Measurements from ENCODE around the gene KLHDC4. TPM values are rescaled to one million over a fixed set of nuclear protein-coding genes. Genes with fewer than 3 reads are reported as not detected.

Gene KLHDC4
- total and polyA plus RNA-seq, 7 experiments from 2014 or later, result 20.0 to 110 (median 83.0) TPM

DNA sequence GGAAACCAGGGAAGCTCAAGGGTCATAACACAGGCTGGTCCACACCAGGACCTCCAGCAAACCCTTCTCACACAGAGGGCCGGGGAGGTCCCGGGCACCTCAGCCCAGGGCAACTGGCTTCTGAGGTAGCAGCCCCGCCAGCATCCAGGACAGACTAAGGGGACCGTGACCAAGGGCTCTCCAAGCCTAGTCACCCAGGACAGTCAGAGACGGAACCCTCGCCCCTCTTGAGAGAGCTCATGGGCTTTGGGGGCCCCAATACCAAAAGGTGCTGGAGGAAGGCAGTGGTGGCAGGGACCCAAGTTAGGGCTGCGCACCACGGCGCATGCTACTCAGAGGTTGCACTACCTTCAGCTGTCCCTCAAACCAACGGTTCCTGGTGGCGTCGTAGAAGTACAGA lies 54.9 kb downstream of the KLHDC4 start:
- ChIA-PET CTCF (no interaction called here), POLR2A (no interaction called here)
- no peak overlapping the region for H3K27ac Mint-ChIP-seq
- H3K9me3 Mint-ChIP-seq, result no peaks in the 10 kb centered on the region
- Histone ChIP-seq H3K9me3 (ENCODE audit: control insufficient read depth in 2 of 3, low read length in 3 of 3) (no peaks in the 10 kb centered on the region), H3K27me3 (ENCODE audit: control insufficient read depth in 2 of 2, insufficient read depth in 2 of 2, low read length in 2 of 2) (no peaks in the 10 kb centered on the region), H3K27ac (ENCODE audit: low read depth, low read length) (no peak overlapping the region), H3K36me3 (ENCODE audit: control insufficient read depth in 2 of 3, insufficient read depth in 3 of 3, low read length in 3 of 3) (peaks cover 11 to 78% (median 14%) of the 10 kb centered on the region in 3 experiments), H3K4me3 (ENCODE audit: low read length) (no peak overlapping the region), H3K4me1 (ENCODE audit: control insufficient read depth in 2 of 2, insufficient read depth in 2 of 2, low read length in 2 of 2) (peaks cover 11 to 26% of the 10 kb centered on the region in 2 donors)
- intact Hi-C loops (cut with micrococcal nuclease), result no loop called here
- H3K4me1 Mint-ChIP-seq, result peaks cover 13 to 34% (median 27%) of the 10 kb centered on the region in 7 donors
- ATAC-seq (no peak), DNase-seq (no peak)
- no peaks in the 10 kb centered on the region for H3K27me3 Mint-ChIP-seq
- H3K36me3 Mint-ChIP-seq, result peaks cover 2 to 36% (median 17%) of the 10 kb centered on the region in 5 donors
- H3K4me3 Mint-ChIP-seq, result no peak overlapping the region

DNA sequence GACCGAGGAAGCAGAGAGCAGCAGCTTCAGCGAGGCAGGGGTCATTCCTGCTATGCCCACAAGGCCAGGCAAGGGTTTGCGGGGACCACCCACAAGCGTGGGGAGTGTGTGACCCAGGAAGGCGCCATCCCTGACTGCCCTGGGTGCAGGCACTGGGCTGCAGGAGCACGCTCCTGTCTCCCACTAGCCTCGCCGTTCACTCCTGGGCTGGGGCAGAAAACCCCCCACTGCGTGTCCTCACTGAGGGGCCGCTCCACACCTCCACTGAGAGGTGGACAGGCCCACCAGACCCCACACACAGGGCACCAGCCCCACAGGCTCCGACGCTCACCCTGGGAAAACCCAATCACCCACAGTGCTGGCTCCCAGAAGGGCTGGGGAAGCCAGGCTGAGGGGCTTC lies 56.1 kb downstream of the KLHDC4 start:
- Mint-ChIP-seq H3K36me3 (peaks cover 0 to 27% (median 7%) of the 10 kb centered on the region in 5 donors), H3K27ac (no peak overlapping the region), H3K9me3 (no peaks in the 10 kb centered on the region), H3K4me1 (peaks cover 13 to 28% (median 21%) of the 10 kb centered on the region in 7 donors), H3K4me3 (no peak overlapping the region), H3K27me3 (no peaks in the 10 kb centered on the region)
- DNase-seq, result no peak
- Histone ChIP-seq H3K27ac (ENCODE audit: low read depth, low read length) (no peak overlapping the region), H3K4me1 (ENCODE audit: control insufficient read depth in 2 of 2, insufficient read depth in 2 of 2, low read length in 2 of 2) (peaks cover 11 to 25% of the 10 kb centered on the region in 2 donors), H3K36me3 (ENCODE audit: control insufficient read depth in 2 of 3, insufficient read depth in 3 of 3, low read length in 3 of 3) (peaks cover 9 to 77% (median 11%) of the 10 kb centered on the region in 3 experiments), H3K27me3 (ENCODE audit: control insufficient read depth in 2 of 2, insufficient read depth in 2 of 2, low read length in 2 of 2) (no peaks in the 10 kb centered on the region), H3K4me3 (ENCODE audit: low read length) (no peak overlapping the region), H3K9me3 (ENCODE audit: control insufficient read depth in 2 of 3, low read length in 3 of 3) (no peaks in the 10 kb centered on the region)
- ChIA-PET POLR2A (no interaction called here), CTCF (no interaction called here)
- ATAC-seq, result no peak
- intact Hi-C loops (cut with micrococcal nuclease), result no loop called here

DNA sequence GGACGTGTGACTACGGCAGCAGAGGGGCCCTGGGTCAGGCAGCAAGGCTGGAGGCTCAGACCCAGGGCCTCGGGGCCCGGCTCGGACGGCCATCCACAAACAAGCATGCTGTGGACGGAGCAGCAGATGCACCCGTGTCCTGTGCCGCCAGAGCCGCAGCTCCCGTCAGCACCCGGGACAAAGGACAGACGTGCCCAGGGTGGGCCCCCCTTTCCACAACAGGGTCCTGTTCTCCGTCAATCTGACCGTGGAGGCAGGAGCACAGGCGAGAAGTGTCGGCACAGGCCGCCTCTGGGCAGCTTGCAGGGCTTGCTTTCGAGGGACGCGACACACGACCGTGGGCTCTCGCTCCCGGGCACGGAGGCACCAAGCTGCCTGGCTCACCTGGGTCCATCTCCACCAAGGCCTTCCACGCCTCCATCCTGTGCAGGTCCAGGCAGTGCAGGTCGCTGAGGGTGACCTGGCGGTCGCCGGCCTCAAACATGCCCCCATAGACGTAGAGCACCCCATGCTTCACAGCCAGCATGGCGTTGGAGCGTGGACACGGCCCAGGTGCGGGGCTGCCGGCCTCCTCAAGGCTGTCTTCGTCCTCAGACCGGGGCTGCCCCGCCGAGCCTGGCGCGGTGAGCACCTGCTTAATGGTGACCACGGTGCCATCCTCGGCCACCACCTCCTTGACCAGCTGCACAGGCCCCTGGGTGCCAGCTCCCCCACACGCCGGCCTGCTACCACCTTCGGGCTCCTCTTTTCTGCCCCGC lies 56.7 kb downstream of the KLHDC4 start:
- ChIA-PET POLR2A (no interaction called here), CTCF (no interaction called here)
- H3K9me3 Mint-ChIP-seq, result no peaks in the 10 kb centered on the region
- no peak overlapping the region for H3K4me3 ChIP-seq (ENCODE audit: low read length)
- peaks cover 0 to 24% (median 7%) of the 10 kb centered on the region in 5 donors for H3K36me3 Mint-ChIP-seq
- H3K36me3 ChIP-seq (ENCODE audit: control insufficient read depth in 2 of 3, insufficient read depth in 3 of 3, low read length in 3 of 3), result peaks cover 9 to 73% (median 11%) of the 10 kb centered on the region in 3 experiments
- H3K4me1 Mint-ChIP-seq, result peaks cover 11 to 25% (median 19%) of the 10 kb centered on the region in 7 donors
- DNase-seq, result no peak
- peaks cover 10 to 21% of the 10 kb centered on the region in 2 donors for H3K4me1 ChIP-seq (ENCODE audit: control insufficient read depth in 2 of 2, insufficient read depth in 2 of 2, low read length in 2 of 2)
- no peaks in the 10 kb centered on the region for H3K9me3 ChIP-seq (ENCODE audit: control insufficient read depth in 2 of 3, low read length in 3 of 3)
- no peaks in the 10 kb centered on the region for H3K27me3 ChIP-seq (ENCODE audit: control insufficient read depth in 2 of 2, insufficient read depth in 2 of 2, low read length in 2 of 2)
- intact Hi-C loops (cut with micrococcal nuclease), result no loop called here
- no peaks in the 10 kb centered on the region for H3K27me3 Mint-ChIP-seq
- H3K27ac Mint-ChIP-seq, result no peak overlapping the region
- no peak overlapping the region for H3K27ac ChIP-seq (ENCODE audit: low read depth, low read length)
- H3K4me3 Mint-ChIP-seq, result no peak overlapping the region
- ATAC-seq, result no peak

DNA sequence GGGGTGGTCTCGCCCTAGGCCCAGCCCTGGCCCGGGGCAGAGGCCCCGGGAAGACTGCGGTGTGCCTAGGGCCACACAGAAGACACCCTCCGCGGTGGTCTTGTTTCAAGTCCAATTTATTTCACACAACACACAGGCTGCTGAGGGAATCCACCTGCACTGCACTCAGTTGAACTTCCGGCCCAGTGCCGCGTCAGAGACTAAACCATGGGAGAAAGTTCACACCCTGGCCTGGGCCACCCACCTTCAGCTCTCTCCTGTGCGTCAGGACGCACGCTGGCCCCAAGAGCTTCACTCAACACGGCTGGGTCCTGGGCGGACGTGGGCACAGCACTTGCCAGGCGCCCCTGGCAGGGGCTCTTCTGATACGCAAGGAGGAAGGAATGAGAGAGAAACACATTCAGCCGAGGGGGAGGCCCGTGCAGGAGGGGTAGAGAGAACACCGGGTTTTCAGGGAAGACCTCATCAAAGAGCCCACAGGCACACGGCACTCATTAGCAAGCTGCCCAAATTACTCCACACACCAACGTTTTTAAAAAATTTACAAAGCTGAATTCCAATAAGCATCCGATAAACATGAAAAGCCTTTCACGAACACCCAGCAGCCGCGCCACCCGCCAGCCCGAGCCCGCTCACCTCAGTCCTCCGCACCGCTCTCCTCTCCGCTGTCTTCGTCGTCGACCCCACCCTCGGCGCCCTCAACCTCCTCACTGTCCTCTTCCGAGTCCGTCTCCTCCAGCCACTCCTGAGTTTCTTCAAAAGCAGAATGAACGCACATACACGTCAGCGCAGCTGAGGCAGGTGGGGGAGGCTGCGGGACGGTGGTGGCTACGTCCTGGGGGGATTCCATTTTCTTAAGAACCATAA lies 57.8 kb downstream of the KLHDC4 start:
- DNase-seq (peak in 1 of 9 donors; percentile 21), ATAC-seq (peak; percentile 72)
- no peak overlapping the region for H3K4me3 Mint-ChIP-seq
- no peaks in the 10 kb centered on the region for H3K9me3 Mint-ChIP-seq
- H3K4me1 ChIP-seq (ENCODE audit: control insufficient read depth in 2 of 2, insufficient read depth in 2 of 2, low read length in 2 of 2), result peaks cover 9 to 19% of the 10 kb centered on the region in 2 donors
- H3K27me3 Mint-ChIP-seq, result no peaks in the 10 kb centered on the region
- H3K27ac Mint-ChIP-seq, result peak overlapping the region in 2 of 9 donors; percentile 12 to 33
- no peak overlapping the region for H3K27ac ChIP-seq (ENCODE audit: low read depth, low read length)
- H3K4me3 ChIP-seq (ENCODE audit: low read length), result no peak overlapping the region
- H3K9me3 ChIP-seq (ENCODE audit: control insufficient read depth in 2 of 3, low read length in 3 of 3), result no peaks in the 10 kb centered on the region
- H3K4me1 Mint-ChIP-seq, result peaks cover 11 to 22% (median 20%) of the 10 kb centered on the region in 7 donors
- no peaks in the 10 kb centered on the region for H3K27me3 ChIP-seq (ENCODE audit: control insufficient read depth in 2 of 2, insufficient read depth in 2 of 2, low read length in 2 of 2)
- peaks cover 0 to 22% (median 3%) of the 10 kb centered on the region in 5 donors for H3K36me3 Mint-ChIP-seq
- ChIA-PET CTCF (no interaction called here), POLR2A (no interaction called here)
- intact Hi-C loops (cut with micrococcal nuclease), result no loop called here
- H3K36me3 ChIP-seq (ENCODE audit: control insufficient read depth in 2 of 3, insufficient read depth in 3 of 3, low read length in 3 of 3), result peaks cover 9 to 83% (median 11%) of the 10 kb centered on the region in 3 experiments

DNA sequence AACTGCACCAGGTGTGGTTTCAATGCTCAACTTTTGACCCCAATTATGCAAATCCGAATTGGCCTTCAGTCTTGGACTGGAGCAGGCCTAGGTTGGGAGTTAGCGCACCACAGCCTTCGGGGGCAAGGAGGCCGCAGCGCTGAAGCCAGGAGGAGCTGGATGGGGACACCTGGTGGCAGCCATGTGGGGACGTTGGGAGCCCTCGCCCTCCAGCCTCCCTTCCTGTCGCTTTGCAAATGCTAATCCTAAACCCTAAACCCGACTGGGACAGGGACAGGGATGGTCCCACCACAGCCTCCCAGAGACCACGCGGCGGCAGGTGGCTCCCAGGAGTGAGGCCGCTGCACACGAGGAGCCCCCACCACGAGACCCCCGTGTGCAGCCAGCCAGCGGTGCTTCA lies 58.7 kb downstream of the KLHDC4 start:
- Histone ChIP-seq H3K9me3 (ENCODE audit: control insufficient read depth in 2 of 3, low read length in 3 of 3) (no peaks in the 10 kb centered on the region), H3K27me3 (ENCODE audit: control insufficient read depth in 2 of 2, insufficient read depth in 2 of 2, low read length in 2 of 2) (no peaks in the 10 kb centered on the region), H3K36me3 (ENCODE audit: control insufficient read depth in 2 of 3, insufficient read depth in 3 of 3, low read length in 3 of 3) (peaks cover 9 to 76% (median 11%) of the 10 kb centered on the region in 3 experiments), H3K4me3 (ENCODE audit: low read length) (no peak overlapping the region), H3K27ac (ENCODE audit: low read depth, low read length) (no peak overlapping the region), H3K4me1 (ENCODE audit: control insufficient read depth in 2 of 2, insufficient read depth in 2 of 2, low read length in 2 of 2) (peaks cover 13 to 19% of the 10 kb centered on the region in 2 donors)
- H3K27ac Mint-ChIP-seq, result no peak overlapping the region
- ATAC-seq (no peak), DNase-seq (no peak)
- no peaks in the 10 kb centered on the region for H3K9me3 Mint-ChIP-seq
- no peak overlapping the region for H3K4me3 Mint-ChIP-seq
- H3K4me1 Mint-ChIP-seq, result peaks cover 17 to 28% (median 25%) of the 10 kb centered on the region in 7 donors
- CTCF ChIA-PET, result no interaction called here
- POLR2A ChIA-PET, result no interaction called here
- peaks cover 0 to 22% (median 3%) of the 10 kb centered on the region in 5 donors for H3K36me3 Mint-ChIP-seq
- no peaks in the 10 kb centered on the region for H3K27me3 Mint-ChIP-seq
- intact Hi-C loops (cut with micrococcal nuclease), result no loop called here

DNA sequence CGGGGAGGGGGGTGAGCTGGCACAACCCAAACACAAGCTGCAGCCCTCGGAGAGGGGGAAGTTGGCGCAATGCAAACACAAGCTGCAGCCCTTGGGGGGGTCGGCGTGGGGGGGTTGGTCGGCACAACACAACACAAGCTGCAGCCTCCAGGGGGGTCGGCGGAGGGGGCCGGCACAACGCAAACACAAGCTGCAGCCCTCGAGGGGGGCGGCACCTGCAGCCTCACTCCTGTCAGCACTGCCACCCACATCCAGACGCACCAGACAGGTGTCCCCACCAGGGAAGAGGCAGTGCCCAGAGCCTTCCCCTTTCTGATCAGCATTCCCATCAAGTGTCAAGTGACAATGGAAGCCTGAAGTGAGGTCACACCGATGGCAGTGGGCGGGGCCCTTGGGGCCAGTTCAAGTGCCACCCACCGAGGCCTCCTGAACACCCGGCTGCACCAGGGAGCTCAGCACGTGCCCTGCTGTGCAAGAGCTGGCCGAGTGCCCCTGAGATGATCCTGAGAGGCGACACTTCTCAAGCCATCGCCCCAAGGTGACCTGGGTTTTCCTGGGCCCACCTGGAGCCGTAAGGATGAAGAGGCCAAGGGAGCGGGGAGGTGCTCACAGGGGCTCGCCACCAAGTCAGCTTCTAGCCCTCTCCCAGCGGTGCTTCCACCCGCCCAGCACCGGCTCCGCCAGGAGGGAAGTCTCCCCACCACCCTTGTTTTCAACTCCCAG lies 59.3 kb downstream of the KLHDC4 start:
- Mint-ChIP-seq H3K9me3 (no peaks in the 10 kb centered on the region), H3K36me3 (peaks cover 0 to 22% (median 3%) of the 10 kb centered on the region in 5 donors), H3K4me1 (peaks cover 23 to 35% (median 30%) of the 10 kb centered on the region in 7 donors), H3K27me3 (no peaks in the 10 kb centered on the region), H3K27ac (peak overlapping the region in 1 of 9 donors; percentile 22), H3K4me3 (no peak overlapping the region)
- ChIA-PET POLR2A (no interaction called here), CTCF (no interaction called here)
- peaks cover 13 to 23% of the 10 kb centered on the region in 2 donors for H3K4me1 ChIP-seq (ENCODE audit: control insufficient read depth in 2 of 2, insufficient read depth in 2 of 2, low read length in 2 of 2)
- peaks cover 9 to 70% (median 11%) of the 10 kb centered on the region in 3 experiments for H3K36me3 ChIP-seq (ENCODE audit: control insufficient read depth in 2 of 3, insufficient read depth in 3 of 3, low read length in 3 of 3)
- H3K27me3 ChIP-seq (ENCODE audit: control insufficient read depth in 2 of 2, insufficient read depth in 2 of 2, low read length in 2 of 2), result no peaks in the 10 kb centered on the region
- no peak overlapping the region for H3K4me3 ChIP-seq (ENCODE audit: low read length)
- H3K27ac ChIP-seq (ENCODE audit: low read depth, low read length), result no peak overlapping the region
- H3K9me3 ChIP-seq (ENCODE audit: control insufficient read depth in 2 of 3, low read length in 3 of 3), result no peaks in the 10 kb centered on the region
- DNase-seq (no peak), ATAC-seq (no peak)
- intact Hi-C loops (cut with micrococcal nuclease), result no loop called here
